LNCaP clone FGC (cell line): ENCODE data around the gene RARS2.

Source experiments
- DNase-seq: peaks from one replicate; pipeline ENCODE4 v3.0.0-alpha.2; 2011; ENCODE audit warnings: low read depth
- H3K4me3 ChIP-seq: 2 replicates; pipeline ENCODE4 v1.5.1; 2011; ENCODE audit warnings: mild to moderate bottlenecking, low read depth, low read length, control low read depth
- TF ChIP-seq, protein P1 (sequence below): IDR thresholded peaks from 2 replicates; pipeline ENCODE4 v1.5.1; 2012; ENCODE audit warnings: mild to moderate bottlenecking; ENCODE audit not compliant: control insufficient read depth, insufficient read depth; ENCODE audit errors: extremely low read depth

The RARS2 gene

GRCh38 chr6:87473419-87473903 is 116.3 kb downstream of the RARS2 start:
- peak overlapping the region; percentile 60 for H3K4me3 ChIP-seq
- TF ChIP-seq, protein P1, sequence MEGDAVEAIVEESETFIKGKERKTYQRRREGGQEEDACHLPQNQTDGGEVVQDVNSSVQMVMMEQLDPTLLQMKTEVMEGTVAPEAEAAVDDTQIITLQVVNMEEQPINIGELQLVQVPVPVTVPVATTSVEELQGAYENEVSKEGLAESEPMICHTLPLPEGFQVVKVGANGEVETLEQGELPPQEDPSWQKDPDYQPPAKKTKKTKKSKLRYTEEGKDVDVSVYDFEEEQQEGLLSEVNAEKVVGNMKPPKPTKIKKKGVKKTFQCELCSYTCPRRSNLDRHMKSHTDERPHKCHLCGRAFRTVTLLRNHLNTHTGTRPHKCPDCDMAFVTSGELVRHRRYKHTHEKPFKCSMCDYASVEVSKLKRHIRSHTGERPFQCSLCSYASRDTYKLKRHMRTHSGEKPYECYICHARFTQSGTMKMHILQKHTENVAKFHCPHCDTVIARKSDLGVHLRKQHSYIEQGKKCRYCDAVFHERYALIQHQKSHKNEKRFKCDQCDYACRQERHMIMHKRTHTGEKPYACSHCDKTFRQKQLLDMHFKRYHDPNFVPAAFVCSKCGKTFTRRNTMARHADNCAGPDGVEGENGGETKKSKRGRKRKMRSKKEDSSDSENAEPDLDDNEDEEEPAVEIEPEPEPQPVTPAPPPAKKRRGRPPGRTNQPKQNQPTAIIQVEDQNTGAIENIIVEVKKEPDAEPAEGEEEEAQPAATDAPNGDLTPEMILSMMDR: no peak
- DNase-seq: no peak

GRCh38 chr6:87472525-87473418 is 117.0 kb downstream of the RARS2 start, which contains the start of gene SLC35A1:
Gene SLC35A1, plus strand, starts transcription at chr6:87472974. Its CDS starts 30 bp downstream, at chr6:87473004.
- H3K4me3 ChIP-seq: peak within 1 kb of the TSS; percentile 60
- TF ChIP-seq, protein P1: no peak
- DNase-seq: no peak

DNA sequence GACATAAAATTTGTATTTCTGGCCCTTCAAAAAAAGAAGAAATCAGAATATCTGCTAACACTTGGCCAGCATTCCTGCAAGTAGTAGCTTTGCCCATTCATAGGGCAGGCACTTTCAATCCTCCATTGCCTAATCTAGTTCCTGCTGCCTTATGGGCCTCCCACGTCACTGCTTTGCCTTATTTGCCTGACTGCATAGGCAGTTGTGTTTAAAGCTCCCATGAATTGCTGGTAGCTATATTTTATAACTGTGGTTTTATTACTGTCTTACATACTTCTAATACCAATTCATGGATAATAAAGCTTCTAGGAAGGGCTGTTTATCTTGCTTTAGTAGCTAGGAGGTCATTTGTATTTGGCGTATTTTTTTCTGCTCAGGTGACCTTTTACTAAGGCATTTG is 124.7 kb downstream of the RARS2 start:
- no peak overlapping the region for H3K4me3 ChIP-seq
- DNase-seq: no peak
- TF ChIP-seq, protein P1: no peak
